RWPE2 (cell line): ENCODE measurements around the gene DNAJC1.

Experiments used
- ATAC-seq: fragments of 200-7000 bp; cut with Tn5 transposase; 3 replicates; pipeline ENCODE4 v1.9.1; 2021; ENCODE audit warnings: low read depth
- DNase-seq: peaks from one replicate; pipeline ENCODE4 v3.0.0-alpha.2; 2020; ENCODE audit warnings: low spot score
- H3K27ac ChIP-seq: fragments of 450-650 bp; 2 replicates; pipeline ENCODE4 v1.5.1; 2017; ENCODE audit warnings: mild to moderate bottlenecking; ENCODE audit not compliant: poor library complexity, severe bottlenecking
- H3K27me3 ChIP-seq: fragments of 250-450 bp; sonication (Bioruptor Pico); 2 replicates; pipeline ENCODE4 v1.5.1; 2021; ENCODE audit warnings: mild to moderate bottlenecking, moderate library complexity; ENCODE audit not compliant: insufficient read depth, poor library complexity, severe bottlenecking
- H3K36me3 ChIP-seq: fragments of 250-450 bp; sonication (Bioruptor Pico); 2 replicates; pipeline ENCODE4 v1.5.1; 2020; ENCODE audit warnings: low read depth, mild to moderate bottlenecking, moderate library complexity
- H3K4me1 ChIP-seq: fragments of 250-450 bp; sonication (Bioruptor Pico); 2 replicates; pipeline ENCODE4 v1.5.1; 2021; ENCODE audit warnings: mild to moderate bottlenecking, moderate library complexity; ENCODE audit not compliant: insufficient read depth, poor library complexity, severe bottlenecking
- H3K4me3 ChIP-seq: fragments of 250-450 bp; sonication (Bioruptor Pico); 2 replicates; pipeline ENCODE4 v1.5.1; 2021; ENCODE audit warnings: mild to moderate bottlenecking, moderate library complexity; ENCODE audit not compliant: severe bottlenecking
- H3K9me3 ChIP-seq: fragments of 250-450 bp; sonication (Bioruptor Pico); 2 replicates; pipeline ENCODE4 v1.5.1; 2021; ENCODE audit warnings: mild to moderate bottlenecking, moderate library complexity; ENCODE audit not compliant: severe bottlenecking
- CTCF ChIP-seq: fragments of 450-650 bp; IDR thresholded peaks from one replicate; pipeline ENCODE4 v1.5.1; 2017; ENCODE audit warnings: mild to moderate bottlenecking, moderate library complexity; ENCODE audit not compliant: poor library complexity, severe bottlenecking

DNAJC1 gene

GRCh38 chr10:21830037-21830436, 173.5 kb downstream of the DNAJC1 start:
- ATAC-seq = no peak
- peaks cover 10% of the 10 kb centered on the region for H3K4me1 ChIP-seq
- no peaks in the 10 kb centered on the region; the same call in 1 of the 2 replicates for H3K36me3 ChIP-seq
- no peak overlapping the region for H3K27ac ChIP-seq
- H3K9me3 ChIP-seq = peaks cover 21% of the 10 kb centered on the region
- H3K4me3 ChIP-seq = no peak overlapping the region
- TF ChIP-seq CTCF = no peak
- no peaks in the 10 kb centered on the region for H3K27me3 ChIP-seq
- DNase-seq = no peak

GRCh38 chr10:21827308-21827707, 176.2 kb downstream of the DNAJC1 start:
- peaks cover 21% of the 10 kb centered on the region for H3K9me3 ChIP-seq
- no peak for ATAC-seq
- no peak overlapping the region for H3K4me3 ChIP-seq
- DNase-seq = no peak
- H3K27ac ChIP-seq = no peak overlapping the region
- TF ChIP-seq CTCF = no peak
- no peaks in the 10 kb centered on the region; the same call in 1 of the 2 replicates for H3K36me3 ChIP-seq
- H3K27me3 ChIP-seq = no peaks in the 10 kb centered on the region
- H3K4me1 ChIP-seq = peaks cover under 1% of the 10 kb centered on the region

- Histone ChIP-seq H3K27ac (no peak overlapping the region), H3K4me3 (no peak overlapping the region), H3K27me3 (no peaks in the 10 kb centered on the region), H3K9me3 (peaks cover 21% of the 10 kb centered on the region), H3K4me1 (no peaks in the 10 kb centered on the region), H3K36me3 (no peaks in the 10 kb centered on the region; the same call in 1 of the 2 replicates)
- DNase-seq = no peak
- TF ChIP-seq CTCF = no peak
- ATAC-seq = no peak
These were observed 176.8 kb downstream of the DNAJC1 start for GRCh38 chr10:21826725-21827124.

- no peaks in the 10 kb centered on the region for H3K27me3 ChIP-seq
- H3K4me3 ChIP-seq = no peak overlapping the region
- peaks cover 18% of the 10 kb centered on the region for H3K9me3 ChIP-seq
- H3K27ac ChIP-seq = no peak overlapping the region
- no peaks in the 10 kb centered on the region; the same call in 1 of the 2 replicates for H3K36me3 ChIP-seq
- no peak for TF ChIP-seq CTCF
- DNase-seq = no peak
- ATAC-seq = no peak
- H3K4me1 ChIP-seq = no peaks in the 10 kb centered on the region
These were observed 178.2 kb downstream of the DNAJC1 start for GRCh38 chr10:21825345-21825744.

GRCh38 chr10:21824409-21824808, 179.1 kb downstream of the DNAJC1 start:
- Histone ChIP-seq H3K9me3 (peaks cover 9% of the 10 kb centered on the region), H3K4me3 (no peak overlapping the region), H3K27ac (no peak overlapping the region), H3K27me3 (no peaks in the 10 kb centered on the region), H3K36me3 (no peaks in the 10 kb centered on the region; the same call in 1 of the 2 replicates), H3K4me1 (no peaks in the 10 kb centered on the region)
- DNase-seq (no peak), ATAC-seq (no peak)
- no peak for TF ChIP-seq CTCF
